Right renal cortex interstitium (tissue), 3 donors: ENCODE results near the gene TLNRD1. TPM values are rescaled to one million over a fixed set of nuclear protein-coding genes. Genes with fewer than 3 reads are reported as not detected.
"Not testable (repeated sequence)": the region's sequence is repeated elsewhere in the genome, so short reads cannot be mapped to it uniquely, and the experiment has no call there.

Source experiments
- DNase-seq, 3 donors: peaks; one replicate each; pipeline ENCODE4 v3.0.0-alpha.2; 2013; ENCODE audit warnings: low read depth in 3 of 3, low spot score in 2 of 3
- polyA plus RNA-seq, 3 donors: library from polyadenylated mRNA; unstranded; fragments of 120-200 nt; gene quantifications; one replicate each; pipeline ENCODE4 v1.2.1, GENCODE V29; 2013; ENCODE audit not compliant: insufficient read length in 3 of 3

Gene TLNRD1
- 1 to 10 TPM; 6.8 to 8.0 (median 7.4) TPM for polyA plus RNA-seq

DNA sequence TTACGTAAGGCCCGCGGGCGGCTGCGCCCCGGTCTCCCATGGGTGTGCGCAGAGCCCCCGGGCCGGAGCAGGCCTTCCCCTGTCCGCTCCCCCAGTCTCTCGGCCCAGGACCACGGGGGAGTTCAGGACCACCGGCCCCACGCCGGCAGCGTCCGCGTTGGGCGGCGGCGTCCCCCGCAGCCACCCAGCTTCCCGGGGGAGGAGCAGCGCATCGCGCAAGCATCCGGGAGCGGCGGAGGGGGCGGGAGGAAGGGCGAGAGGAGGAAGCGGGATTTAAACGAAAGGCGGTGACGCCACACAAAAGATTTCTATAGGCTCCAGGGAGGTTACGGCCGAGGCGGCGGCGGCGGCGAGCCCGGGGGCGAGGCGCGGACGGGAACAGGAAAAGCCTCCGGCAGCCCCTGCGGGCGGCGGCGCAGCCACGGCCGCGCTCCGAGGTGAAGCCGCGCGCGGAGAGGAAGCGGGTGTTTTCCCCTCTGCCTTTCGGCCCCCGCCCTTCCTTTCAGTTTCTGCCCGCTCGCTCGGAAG lies at the start of gene TLNRD1:
Gene TLNRD1, plus strand, starts transcription at position 300 of the 528 bp plus-strand sequence. CDS start 1,349 bp downstream, outside the sequence.
- DNase-seq: peak in 2 of 3 donors; percentile 64 to 78

GRCh38 chr15:80951941-80952340 lies 48.8 kb upstream of the TLNRD1 start:
- no peak for DNase-seq

DNA sequence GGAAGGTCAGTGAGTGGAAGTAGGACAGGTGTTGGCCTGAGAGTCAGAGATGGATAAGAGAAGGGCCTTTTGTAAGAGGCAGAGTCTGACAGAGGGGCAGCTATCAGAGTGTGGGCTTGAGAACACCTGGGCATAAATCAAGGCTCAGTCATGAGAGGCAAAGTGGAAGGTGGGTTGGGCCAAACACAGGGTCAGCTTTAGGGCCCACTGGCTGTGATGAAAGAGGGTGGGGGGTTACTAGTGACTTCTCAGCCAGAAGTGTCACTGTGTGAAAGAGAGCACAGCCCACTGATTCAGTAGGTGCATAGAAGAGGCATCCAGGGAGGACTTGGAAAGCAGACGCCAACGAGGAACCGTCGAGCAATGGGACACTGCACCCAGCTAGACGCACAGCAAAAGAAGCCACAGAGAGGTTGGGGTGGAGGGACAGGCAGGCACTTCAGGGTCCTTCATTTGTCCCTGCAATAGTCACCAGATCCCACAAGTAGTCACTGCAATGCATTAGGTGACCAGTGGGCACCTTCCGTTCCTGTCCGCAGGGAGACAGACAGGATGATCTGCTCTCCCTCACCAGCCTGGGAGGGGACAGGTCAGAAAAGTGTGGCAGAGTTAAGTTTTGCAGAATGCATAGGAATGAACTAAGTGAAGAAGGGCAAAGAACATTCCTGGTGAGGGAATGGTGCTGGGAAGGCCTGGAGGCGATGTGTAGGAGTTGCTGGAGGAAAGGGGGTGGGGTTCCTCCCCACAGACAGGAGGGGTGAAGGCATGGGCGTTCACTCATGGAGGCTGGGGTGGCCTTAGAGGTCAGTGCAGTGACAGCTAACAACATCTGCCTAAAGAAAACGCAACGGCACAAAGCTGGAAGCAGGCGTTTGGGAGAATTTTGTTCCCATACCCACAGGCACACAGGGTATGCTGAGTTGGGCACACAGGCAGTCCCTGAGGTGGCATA lies 47.4 kb upstream of the TLNRD1 start:
- no peak for DNase-seq

DNA sequence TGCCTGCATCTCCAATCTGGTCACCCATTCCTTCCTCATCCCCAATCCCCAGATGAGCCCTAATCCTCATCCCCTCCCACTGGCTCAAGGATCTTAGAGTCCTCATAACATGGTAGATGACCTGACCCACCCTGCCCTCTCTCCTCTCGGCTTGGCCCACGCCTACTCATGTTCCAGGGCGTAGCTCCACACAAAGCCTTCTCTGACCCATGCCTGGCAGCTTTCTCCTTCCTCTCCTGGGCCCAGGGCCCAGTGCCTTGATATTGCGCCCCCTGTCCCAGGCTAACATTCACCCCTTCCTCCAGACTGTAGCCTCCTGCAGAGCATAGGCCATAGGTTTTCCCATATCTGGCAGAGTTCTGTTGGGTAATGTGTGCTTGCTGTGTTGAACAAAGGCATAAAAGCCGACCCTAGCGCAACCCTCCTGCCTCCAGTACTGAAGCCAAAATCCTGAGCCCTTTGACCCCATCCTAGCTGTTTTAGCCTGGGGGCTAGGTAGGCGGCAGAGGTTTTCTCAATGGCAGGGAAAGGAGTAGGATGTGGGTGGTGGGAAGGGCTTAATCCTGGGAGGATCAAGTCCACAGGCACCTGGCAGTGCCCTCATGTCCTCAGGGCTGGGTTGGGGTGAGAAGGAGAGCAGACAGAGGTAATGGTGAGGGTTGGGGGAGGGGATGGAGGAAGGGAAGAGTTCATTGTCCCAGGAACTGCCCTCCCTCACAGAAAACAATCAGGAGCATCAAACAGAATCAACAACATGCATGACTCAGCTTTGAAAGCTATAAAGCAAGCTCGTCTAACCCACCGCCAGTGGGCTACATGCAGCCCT lies 46.6 kb upstream of the TLNRD1 start:
- DNase-seq: no peak

GRCh38 chr15:80955571-80956452 lies 44.9 kb upstream of the TLNRD1 start:
- not testable (repeated sequence) for DNase-seq

GRCh38 chr15:80957556-80957955 lies 43.2 kb upstream of the TLNRD1 start:
- DNase-seq: no peak

GRCh38 chr15:80957976-80958375 lies 42.7 kb upstream of the TLNRD1 start:
- DNase-seq: no peak

- DNase-seq: no peak
Measured at GRCh38 chr15:80958818-80959495, 41.8 kb upstream of the TLNRD1 start.

DNA sequence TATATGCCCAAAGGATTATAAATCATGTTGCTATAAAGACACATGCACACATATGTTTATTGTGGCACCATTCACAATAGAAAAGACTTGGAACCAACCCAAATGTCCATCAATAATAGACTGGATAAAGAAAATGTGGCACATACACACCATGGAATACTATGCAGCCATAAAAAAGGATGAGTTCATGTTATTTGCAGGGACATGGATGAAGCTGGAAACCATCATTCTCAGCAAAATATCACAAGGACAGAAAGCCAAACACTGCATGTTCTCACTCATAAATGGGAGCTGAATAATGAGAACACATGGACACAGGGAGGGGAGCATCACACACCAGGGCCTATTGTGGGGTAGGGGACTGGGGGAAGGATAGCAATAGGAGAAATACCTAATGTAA lies 35.3 kb upstream of the TLNRD1 start:
- DNase-seq: not testable (repeated sequence)

GRCh38 chr15:80966431-80967197 lies 34.1 kb upstream of the TLNRD1 start:
- DNase-seq: no peak

DNA sequence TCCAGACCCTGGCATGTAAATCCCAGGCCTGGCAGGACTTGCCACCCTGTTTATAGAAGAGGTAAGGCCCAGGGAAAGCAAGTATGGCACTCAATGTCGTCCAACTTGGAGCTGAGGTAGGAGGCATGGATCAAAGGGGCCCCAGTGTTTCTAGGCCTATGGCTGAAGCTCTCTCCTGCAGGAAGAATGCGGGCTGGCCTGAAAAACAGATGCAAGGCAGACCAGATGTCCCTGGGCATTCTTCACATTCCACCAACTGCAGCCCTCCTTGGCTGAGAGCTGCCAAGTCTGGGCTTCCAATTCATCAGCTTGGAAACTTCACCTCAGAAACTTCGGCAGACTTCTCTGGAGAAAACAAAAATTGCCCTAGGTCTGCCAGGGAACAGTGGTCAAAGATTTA lies 33.3 kb upstream of the TLNRD1 start:
- DNase-seq: no peak

DNA sequence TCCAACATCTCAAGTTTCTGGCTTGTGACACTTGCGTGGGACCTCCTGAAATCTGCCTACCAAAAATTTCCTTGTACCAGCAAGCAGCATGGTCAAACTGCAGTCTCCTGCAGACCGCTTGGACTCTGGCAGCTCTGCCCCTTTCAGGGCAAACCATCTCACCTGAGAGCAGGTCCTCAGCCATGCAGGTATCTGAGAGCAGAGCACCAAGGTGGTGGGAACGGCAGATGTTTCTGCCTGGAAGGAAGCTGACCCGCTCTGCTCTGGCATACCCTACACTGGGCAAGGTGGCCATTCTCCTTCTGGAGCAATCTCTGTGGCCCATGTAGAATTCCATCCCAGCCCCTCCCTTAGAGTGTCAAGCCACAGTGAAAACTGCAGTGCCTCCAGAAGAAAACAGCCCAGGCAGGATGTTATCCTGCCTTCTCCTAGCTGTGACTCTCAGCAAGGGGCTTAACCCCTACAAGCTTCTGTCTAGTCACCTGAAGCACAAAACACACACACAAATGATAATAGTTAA lies 32.7 kb upstream of the TLNRD1 start:
- no peak for DNase-seq

GRCh38 chr15:80969316-80969715 lies 31.4 kb upstream of the TLNRD1 start:
- DNase-seq: no peak

GRCh38 chr15:80970018-80970657 lies 30.6 kb upstream of the TLNRD1 start:
- no peak for DNase-seq

DNA sequence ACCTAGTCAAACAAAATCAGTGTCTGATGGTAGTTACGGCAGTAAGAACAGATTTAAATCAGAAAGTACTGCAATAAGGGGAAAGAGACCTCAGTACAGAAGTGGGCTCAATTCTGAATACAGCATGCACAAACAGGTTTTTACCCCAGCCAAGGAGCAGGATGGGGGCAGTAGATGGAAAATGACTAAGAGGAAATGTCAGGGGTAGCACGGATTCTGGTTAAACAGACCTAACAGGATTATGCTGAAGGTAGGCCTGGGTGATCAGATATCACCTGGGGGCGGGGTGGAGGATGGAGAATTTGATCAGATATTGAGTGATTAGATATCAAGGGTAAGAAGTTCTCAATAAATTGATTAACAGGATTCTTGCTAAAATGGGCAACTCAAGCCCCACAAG lies 30.1 kb upstream of the TLNRD1 start:
- DNase-seq: no peak

GRCh38 chr15:80971143-80971542 lies 29.6 kb upstream of the TLNRD1 start:
- DNase-seq: no peak

GRCh38 chr15:80972276-80972675 lies 28.4 kb upstream of the TLNRD1 start:
- no peak for DNase-seq

DNA sequence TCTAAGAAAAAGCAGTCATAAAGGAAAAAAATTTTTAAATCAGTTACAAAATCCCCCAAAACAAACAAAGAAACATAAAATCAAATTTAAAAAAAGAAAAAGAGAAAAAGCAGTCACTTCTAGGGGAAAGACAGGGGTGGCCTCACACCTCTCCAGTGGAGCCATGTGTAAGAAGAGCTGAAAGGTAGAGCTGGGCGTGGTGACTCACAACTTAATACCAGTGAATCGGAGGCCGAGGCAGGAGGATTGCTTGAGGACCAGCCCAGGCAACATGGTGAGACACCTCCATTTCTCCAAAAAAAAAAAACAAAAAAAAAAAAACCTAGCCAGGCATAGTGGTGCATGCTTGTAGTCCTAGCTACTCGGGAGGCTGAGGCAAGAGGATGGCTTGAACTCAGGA lies 25.8 kb upstream of the TLNRD1 start:
- DNase-seq: no peak
